HEK293 (cell line): ENCODE data around the gene B4GALNT1.

Experiments
- CTCF ChIA-PET: fragments of 350-600 bp; formaldehyde crosslinking; extraction: SDS; loops from one replicate; lab custom pipeline; 2021; ENCODE audit warnings: antibody characterized with exemption; lab: Yijun Ruan, JAX
- POLR2A ChIA-PET: fragments of 300-600 bp; formaldehyde crosslinking; extraction: SDS; loops from one replicate; lab custom pipeline; 2020; ENCODE audit warnings: antibody characterized with exemption, inconsistent platforms; lab: Yijun Ruan, JAX
- H3K27ac ChIP-seq: fragments of 200-500 bp; sonication (Bioruptor generic); 2 replicates; pipeline ENCODE4 v1.5.1; 2014; ENCODE audit warnings: low read depth, low read length, control low read depth, inconsistent platforms; ENCODE audit errors: extremely low read depth
- H3K36me3 ChIP-seq, 2 experiments: fragments of 200-500 bp in 1 of 2; sonication (Bioruptor generic) in 1 of 2; 1 replicate in 1 of 2; 2 replicates in 1 of 2; pipeline ENCODE4 v1.5.1; 2014 to 2017; ENCODE audit warnings: inconsistent platforms in 2 of 2, low read length in 2 of 2; ENCODE audit not compliant: control insufficient read depth in 2 of 2, insufficient read depth in 1 of 2
- H3K4me1 ChIP-seq: fragments of 200-500 bp; sonication (Bioruptor generic); 2 replicates; pipeline ENCODE4 v1.5.1; 2014; ENCODE audit warnings: mild to moderate bottlenecking, low read length, inconsistent platforms; ENCODE audit not compliant: control insufficient read depth, insufficient read depth
- H3K4me3 ChIP-seq: 2 replicates; pipeline ENCODE4 v1.5.1; 2011; ENCODE audit warnings: low read depth, mild to moderate bottlenecking, control low read depth, low read length, moderate library complexity
- H3K9me3 ChIP-seq: fragments of 200-500 bp; sonication (Bioruptor generic); 2 replicates; pipeline ENCODE4 v1.5.1; 2014; ENCODE audit warnings: low read depth, low read length, inconsistent platforms; ENCODE audit not compliant: control insufficient read depth, insufficient read depth
- GLI2 ChIP-seq: fragments of 450-650 bp; formaldehyde crosslinking; IDR thresholded peaks from 2 replicates; pipeline ENCODE4; 2017; ENCODE audit warnings: missing biosample characterization, missing genetic modification characterization, low read depth, borderline replicate concordance
- HOXC10 ChIP-seq: sonication (generic); formaldehyde crosslinking; IDR thresholded peaks from 2 replicates; pipeline ENCODE4 v1.8.1; 2023; ENCODE audit warnings: mild to moderate bottlenecking, missing genetic modification reagents
- IKZF3 ChIP-seq: fragments of 450-650 bp; IDR thresholded peaks from 2 replicates; pipeline ENCODE4 v1.5.0; 2018; ENCODE audit warnings: missing biosample characterization, mild to moderate bottlenecking, missing genetic modification characterization, moderate library complexity
- KLF9 ChIP-seq: fragments of 450-650 bp; formaldehyde crosslinking; IDR thresholded peaks from 2 replicates; pipeline ENCODE4 v1.5.1; 2016; ENCODE audit warnings: missing biosample characterization, missing genetic modification characterization, low read depth
- MZF1 ChIP-seq: fragments of 450-650 bp; formaldehyde crosslinking; IDR thresholded peaks from 2 replicates; pipeline ENCODE4 v1.5.1; 2017; ENCODE audit warnings: missing biosample characterization, missing genetic modification characterization, borderline replicate concordance
- PATZ1 ChIP-seq: fragments of 450-650 bp; formaldehyde crosslinking; IDR thresholded peaks from 2 replicates; pipeline ENCODE4 v1.5.1; 2016; ENCODE audit warnings: missing biosample characterization, missing genetic modification characterization
- REST ChIP-seq: fragments of 450-650 bp; formaldehyde crosslinking; IDR thresholded peaks from 2 replicates; pipeline ENCODE4 v1.5.1; 2016; ENCODE audit warnings: missing biosample characterization, missing genetic modification characterization
- SP7 ChIP-seq: fragments of 450-650 bp; formaldehyde crosslinking; IDR thresholded peaks from 2 replicates; pipeline ENCODE4 v1.5.1; 2016; ENCODE audit warnings: missing biosample characterization, missing genetic modification characterization
- YY2 ChIP-seq: fragments of 450-650 bp; formaldehyde crosslinking; IDR thresholded peaks from 2 replicates; pipeline ENCODE4 v1.5.1; 2016; ENCODE audit warnings: missing biosample characterization, missing genetic modification characterization
- ZBTB1 ChIP-seq: fragments of 450-650 bp; formaldehyde crosslinking; IDR thresholded peaks from 2 replicates; pipeline ENCODE4 v1.5.1; 2016; ENCODE audit warnings: missing biosample characterization, missing genetic modification characterization
- ZBTB10 ChIP-seq: fragments of 450-650 bp; formaldehyde crosslinking; IDR thresholded peaks from 2 replicates; pipeline ENCODE4 v1.5.1; 2016; ENCODE audit warnings: missing biosample characterization, missing genetic modification characterization
- ZBTB17 ChIP-seq: fragments of 450-650 bp; formaldehyde crosslinking; IDR thresholded peaks from 2 replicates; pipeline ENCODE4 v1.5.1; 2016; ENCODE audit warnings: missing biosample characterization, missing genetic modification characterization
- ZBTB20 ChIP-seq: fragments of 450-650 bp; formaldehyde crosslinking; IDR thresholded peaks from 2 replicates; pipeline ENCODE4 v1.5.1; 2016; ENCODE audit warnings: missing biosample characterization, missing genetic modification characterization
- ZBTB6 ChIP-seq: fragments of 450-650 bp; formaldehyde crosslinking; IDR thresholded peaks from 2 replicates; pipeline ENCODE4 v1.5.1; 2017; ENCODE audit warnings: missing biosample characterization, missing genetic modification characterization
- ZNF140 ChIP-seq: fragments of 450-650 bp; formaldehyde crosslinking; IDR thresholded peaks from 2 replicates; pipeline ENCODE4 v1.5.1; 2016; ENCODE audit warnings: missing biosample characterization, missing genetic modification characterization
- ZNF169 ChIP-seq: fragments of 450-650 bp; formaldehyde crosslinking; IDR thresholded peaks from 2 replicates; pipeline ENCODE4 v1.5.1; 2016; ENCODE audit warnings: missing biosample characterization, missing genetic modification characterization
- ZNF174 ChIP-seq: fragments of 450-650 bp; formaldehyde crosslinking; IDR thresholded peaks from 2 replicates; pipeline ENCODE4 v1.5.0; 2017; ENCODE audit warnings: missing biosample characterization, mild to moderate bottlenecking, missing genetic modification characterization
- ZNF202 ChIP-seq: fragments of 450-650 bp; formaldehyde crosslinking; IDR thresholded peaks from 2 replicates; pipeline ENCODE4 v1.5.1; 2016; ENCODE audit warnings: missing biosample characterization, missing genetic modification characterization, borderline replicate concordance
- ZNF214 ChIP-seq: fragments of 450-650 bp; formaldehyde crosslinking; IDR thresholded peaks from 2 replicates; pipeline ENCODE4 v1.5.1; 2017; ENCODE audit warnings: missing biosample characterization, mild to moderate bottlenecking, missing genetic modification characterization, borderline replicate concordance
- ZNF335 ChIP-seq: fragments of 450-650 bp; formaldehyde crosslinking; conservative IDR thresholded peaks from 2 replicates; pipeline ENCODE4 v1.5.1; 2016; ENCODE audit warnings: missing biosample characterization, missing genetic modification characterization
- ZNF530 ChIP-seq: fragments of 450-650 bp; formaldehyde crosslinking; IDR thresholded peaks from 2 replicates; pipeline ENCODE4 v1.5.1; 2016; ENCODE audit warnings: low read depth, missing biosample characterization, missing genetic modification characterization
- ZNF544 ChIP-seq: fragments of 450-650 bp; formaldehyde crosslinking; IDR thresholded peaks from 2 replicates; pipeline ENCODE4 v1.5.0; 2017; ENCODE audit warnings: missing biosample characterization, missing genetic modification characterization
- ZNF561 ChIP-seq: fragments of 450-650 bp; IDR thresholded peaks from 2 replicates; pipeline ENCODE4 v1.5.1; 2018; ENCODE audit warnings: missing biosample characterization, missing genetic modification characterization, borderline replicate concordance
- ZNF600 ChIP-seq: fragments of 450-650 bp; formaldehyde crosslinking; IDR thresholded peaks from 2 replicates; pipeline ENCODE4 v1.5.1; 2016; ENCODE audit warnings: missing biosample characterization, missing genetic modification characterization
- ZNF707 ChIP-seq: fragments of 450-650 bp; formaldehyde crosslinking; IDR thresholded peaks from 2 replicates; pipeline ENCODE4 v1.5.1; 2016; ENCODE audit warnings: missing biosample characterization, missing genetic modification characterization
- ZNF747 ChIP-seq: fragments of 450-650 bp; formaldehyde crosslinking; IDR thresholded peaks from 2 replicates; pipeline ENCODE4 v1.5.1; 2016; ENCODE audit warnings: missing biosample characterization, missing genetic modification characterization
- ZNF76 ChIP-seq: fragments of 450-650 bp; formaldehyde crosslinking; IDR thresholded peaks from 2 replicates; pipeline ENCODE4; 2016; ENCODE audit warnings: low read depth, missing biosample characterization, missing genetic modification characterization, borderline replicate concordance

Gene B4GALNT1

GRCh38 chr12:57604992-57605810 is 27.8 kb downstream of the B4GALNT1 start (continued):
- TF ChIP-seq ZNF544 (tag by site-specific recombination) (no peak), KLF9 (tag by site-specific recombination) (peak; percentile 41; the same call in 1 of the 2 replicates), ZBTB1 (tag by site-specific recombination) (no peak), ZNF600 (tag by site-specific recombination) (peak; percentile 15; the same call in 1 of the 2 replicates), ZNF561 (no peak), ZNF707 (tag by site-specific recombination) (no peak), GLI2 (tag by site-specific recombination) (no peak), IKZF3 (tag by site-specific recombination) (no peak), ZBTB17 (tag by site-specific recombination) (peak; percentile 60), ZNF174 (tag by site-specific recombination) (no peak), ZNF335 (tag by site-specific recombination) (peak; percentile 98), ZBTB6 (tag by site-specific recombination) (no peak), ZBTB20 (tag by site-specific recombination) (peak; percentile 60; the same call in 1 of the 2 replicates)

- H3K4me3 ChIP-seq = peak within 1 kb of the TSS; percentile 52
- peaks cover 8% of the 10 kb centered on the region; the same call in 1 of the 2 replicates for H3K4me1 ChIP-seq
- no peaks in the 10 kb centered on the region for H3K9me3 ChIP-seq
- ChIA-PET CTCF (interaction anchor here (1.0 to 2.1 kb wide), 2 partner anchors 18 to 21 kb away, joined by 4 to 7 read pairs; no protein-coding TSS in a partner anchor), POLR2A (interaction anchor here (1.0 to 2.0 kb wide), 4 partner anchors 11 to 61 kb away, joined by 3 to 7 read pairs (median 3); partner anchors contain the start of gene DCTN2)
- H3K36me3 ChIP-seq = peaks cover 0 to 55% of the 10 kb centered on the region in 2 experiments
- peak within 1 kb of the TSS; percentile 62 for H3K27ac ChIP-seq
- TF ChIP-seq ZNF214 (tag by site-specific recombination) = no peak
- TF ChIP-seq ZNF76 (tag by site-specific recombination) = 0 out of 2 replicates have a peak, but pooled peaks have one; percentile 52
- TF ChIP-seq PATZ1 (tag by site-specific recombination) = peak; percentile 72
- no peak for TF ChIP-seq HOXC10 (CRISPR knock-in tag)
- TF ChIP-seq YY2 (tag by site-specific recombination) = peak; percentile 74; the same call in 1 of the 2 replicates
- TF ChIP-seq REST (tag by site-specific recombination) = 0 out of 2 replicates have a peak, but pooled peaks have one; percentile 36
- peak; percentile 96 for TF ChIP-seq ZBTB10 (tag by site-specific recombination)
- TF ChIP-seq ZNF169 (tag by site-specific recombination) = no peak
- TF ChIP-seq ZNF530 (tag by site-specific recombination) = no peak
- TF ChIP-seq ZNF202 (tag by site-specific recombination) = no peak
- peak; percentile 25; the same call in 1 of the 2 replicates for TF ChIP-seq SP7 (tag by site-specific recombination)
- no peak for TF ChIP-seq MZF1
- TF ChIP-seq ZNF747 = no peak
- TF ChIP-seq ZNF140 (tag by site-specific recombination) = no peak
Measured at GRCh38 chr12:57604454-57604991, 28.5 kb downstream of the B4GALNT1 start, which contains the start of gene DTX3. Gene DTX3 (plus strand): TSS chr12:57604824. CDS start chr12:57606518, 1,694 bp downstream.
